Memory B cell (primary cell): ENCODE results near the gene COP1.
A peak's percentile ranks its signal among the peaks of the same experiment; 100 is the strongest.
"Not testable (repeated sequence)": the region's sequence is repeated elsewhere in the genome, so short reads cannot be mapped to it uniquely, and the experiment has no call there.

Experiments used
- ATAC-seq: fragments of 150-1000 bp; cut with Tn5 transposase; 2 replicates; pipeline ENCODE4 v1.10.0; 2021; ENCODE audit warnings: low read depth, mild to moderate bottlenecking, moderate library complexity
- DNase-seq, 2 donors: peaks; one replicate each; pipeline ENCODE4 v3.0.0; 2022; ENCODE audit warnings: low spot score in 2 of 2
- H3K27ac Mint-ChIP-seq: one replicate; pipeline ENCODE4 v1.8.0; 2022; ENCODE audit warnings: mild to moderate bottlenecking, moderate library complexity, mixed read lengths
- H3K27me3 Mint-ChIP-seq: one replicate; pipeline ENCODE4 v1.8.0; 2022; ENCODE audit warnings: mixed read lengths
- H3K36me3 Mint-ChIP-seq: one replicate; pipeline ENCODE4 v1.8.0; 2022; ENCODE audit warnings: mild to moderate bottlenecking, mixed read lengths
- H3K4me1 Mint-ChIP-seq: one replicate; pipeline ENCODE4 v1.8.0; 2022; ENCODE audit warnings: mixed read lengths
- H3K4me3 Mint-ChIP-seq: one replicate; pipeline ENCODE4 v1.8.0; 2022; ENCODE audit warnings: mild to moderate bottlenecking, moderate library complexity, mixed read lengths
- H3K9me3 Mint-ChIP-seq: one replicate; pipeline ENCODE4 v1.8.0; 2022; ENCODE audit warnings: mixed read lengths

Gene COP1

DNA sequence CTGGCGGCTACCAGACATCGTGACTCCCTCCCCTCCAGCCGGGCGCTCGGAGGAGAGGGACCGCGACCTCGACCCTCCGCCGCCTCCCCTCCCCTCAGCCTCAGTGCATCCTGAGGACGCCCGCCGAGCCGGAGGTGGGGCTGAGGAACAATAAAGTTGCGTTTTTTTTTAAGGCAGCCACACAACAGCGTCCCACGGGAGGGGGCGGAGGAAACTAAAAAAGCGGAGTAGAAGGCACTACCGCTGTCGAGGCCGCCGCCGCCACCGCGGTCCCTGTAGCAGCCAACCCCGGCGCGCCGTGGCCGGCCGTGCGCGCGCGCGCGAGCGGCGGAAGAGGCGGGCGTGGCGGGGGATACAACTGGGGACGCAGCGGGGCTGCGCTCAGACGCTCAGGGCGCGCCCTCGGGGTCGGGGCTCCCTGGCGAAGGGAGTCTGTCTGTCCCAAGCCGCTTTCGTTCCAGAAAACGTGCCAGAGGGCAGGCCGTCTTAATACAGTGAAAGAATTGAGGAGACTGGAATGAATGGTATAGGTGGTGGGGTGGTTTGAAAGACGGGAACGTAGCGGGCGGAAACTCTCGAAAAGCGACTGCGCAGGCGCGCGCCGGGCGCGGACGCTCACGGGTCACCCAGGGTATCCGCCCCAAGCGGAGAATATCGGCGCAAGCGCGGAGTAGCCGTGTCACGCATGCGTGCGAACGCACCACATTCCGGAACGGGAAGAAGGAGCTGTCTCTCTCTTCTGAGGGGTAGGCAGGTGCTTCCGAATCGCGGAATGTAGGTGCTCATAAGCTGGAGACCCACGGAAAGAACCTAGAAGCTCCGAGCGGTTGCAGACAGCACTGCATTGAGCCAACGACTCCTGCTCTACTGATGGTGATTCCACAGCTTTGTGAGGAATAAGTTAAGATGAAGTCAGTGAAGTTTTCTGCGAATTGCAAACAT is at the start of gene COP1:
COP1 (minus strand) TSS at position 326 of the 942 bp plus-strand sequence; CDS start at position 18, 308 bp downstream.
- Mint-ChIP-seq H3K4me3 (peak within 1 kb of the TSS; percentile 99), H3K36me3 (peaks cover 6% of the 10 kb centered on the region), H3K4me1 (peaks cover 25% of the 10 kb centered on the region), H3K9me3 (no peaks in the 10 kb centered on the region), H3K27ac (peak within 1 kb of the TSS; percentile 92), H3K27me3 (no peaks in the 10 kb centered on the region)
- ATAC-seq (peak; percentile 82), DNase-seq (peak; percentile 92)

DNA sequence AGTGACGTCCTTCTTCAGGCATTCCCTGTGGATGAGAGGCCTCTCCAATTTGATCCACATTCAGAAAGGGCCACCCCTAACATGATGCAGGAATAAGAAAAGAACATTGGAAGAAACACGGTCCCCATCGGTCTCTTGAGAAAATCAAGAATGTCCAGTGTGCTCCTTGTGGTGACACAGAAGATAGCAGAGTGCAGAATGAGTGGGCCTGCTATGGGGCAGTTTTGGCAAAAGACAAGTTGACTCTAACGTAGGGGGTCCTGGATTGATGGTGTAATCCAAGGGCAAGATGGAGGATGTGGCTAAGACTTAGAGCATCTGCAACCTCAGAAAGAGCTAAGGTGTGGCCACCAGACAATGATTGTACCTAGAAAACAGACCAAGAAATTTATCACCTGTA is 45.1 kb upstream of the COP1 start:
- no peaks in the 10 kb centered on the region for H3K27me3 Mint-ChIP-seq
- no peaks in the 10 kb centered on the region for H3K9me3 Mint-ChIP-seq
- H3K36me3 Mint-ChIP-seq: no peaks in the 10 kb centered on the region
- DNase-seq (no peak), ATAC-seq (no peak)
- no peak overlapping the region for H3K27ac Mint-ChIP-seq
- no peak overlapping the region for H3K4me3 Mint-ChIP-seq
- H3K4me1 Mint-ChIP-seq: no peaks in the 10 kb centered on the region

DNA sequence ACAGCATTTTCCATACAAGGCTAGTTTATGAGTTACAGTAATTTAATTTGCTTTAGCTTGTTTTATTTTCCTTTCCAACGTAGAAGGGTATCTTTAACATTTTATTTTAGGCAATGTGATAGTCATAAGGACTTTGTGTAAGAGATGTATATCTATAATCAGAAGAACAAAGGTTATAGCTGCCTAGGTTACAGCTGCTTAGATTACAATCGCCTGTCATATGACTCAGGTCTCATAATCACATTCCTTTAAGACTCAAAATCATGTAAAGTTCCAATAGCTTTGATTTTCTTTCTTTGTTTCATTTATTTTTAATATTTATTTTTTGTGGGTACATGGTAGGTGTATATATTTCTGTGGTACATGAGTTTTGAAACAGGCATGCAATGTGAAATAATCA is 37.8 kb upstream of the COP1 start:
- ATAC-seq (no peak), DNase-seq (no peak)
- no peaks in the 10 kb centered on the region for H3K9me3 Mint-ChIP-seq
- H3K4me1 Mint-ChIP-seq: no peaks in the 10 kb centered on the region
- no peak overlapping the region for H3K27ac Mint-ChIP-seq
- H3K36me3 Mint-ChIP-seq: no peaks in the 10 kb centered on the region
- H3K4me3 Mint-ChIP-seq: no peak overlapping the region
- peaks cover 3% of the 10 kb centered on the region for H3K27me3 Mint-ChIP-seq

DNA sequence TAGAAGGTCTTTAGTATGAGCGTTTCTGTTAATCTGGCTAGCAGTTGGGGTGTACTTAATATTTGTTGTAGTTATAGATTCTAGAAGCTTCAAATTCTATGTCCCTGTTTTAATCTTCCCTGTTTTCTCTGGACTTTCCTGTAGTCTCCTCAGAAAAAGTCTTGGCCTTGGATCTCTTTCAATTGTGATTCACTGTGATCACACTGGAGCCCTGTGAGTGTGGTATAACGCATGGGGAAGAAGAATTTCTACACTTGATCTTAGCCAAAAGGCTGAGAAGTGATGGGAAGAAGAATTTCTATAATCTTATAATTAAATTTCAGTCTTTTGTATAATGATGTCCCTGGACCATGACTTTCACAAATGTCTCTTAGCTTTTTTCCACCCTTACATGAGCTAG is 36.7 kb upstream of the COP1 start:
- Mint-ChIP-seq H3K27ac (no peak overlapping the region), H3K9me3 (no peaks in the 10 kb centered on the region), H3K36me3 (no peaks in the 10 kb centered on the region), H3K4me3 (no peak overlapping the region), H3K4me1 (no peaks in the 10 kb centered on the region), H3K27me3 (peaks cover 3% of the 10 kb centered on the region)
- DNase-seq (no peak), ATAC-seq (no peak)

DNA sequence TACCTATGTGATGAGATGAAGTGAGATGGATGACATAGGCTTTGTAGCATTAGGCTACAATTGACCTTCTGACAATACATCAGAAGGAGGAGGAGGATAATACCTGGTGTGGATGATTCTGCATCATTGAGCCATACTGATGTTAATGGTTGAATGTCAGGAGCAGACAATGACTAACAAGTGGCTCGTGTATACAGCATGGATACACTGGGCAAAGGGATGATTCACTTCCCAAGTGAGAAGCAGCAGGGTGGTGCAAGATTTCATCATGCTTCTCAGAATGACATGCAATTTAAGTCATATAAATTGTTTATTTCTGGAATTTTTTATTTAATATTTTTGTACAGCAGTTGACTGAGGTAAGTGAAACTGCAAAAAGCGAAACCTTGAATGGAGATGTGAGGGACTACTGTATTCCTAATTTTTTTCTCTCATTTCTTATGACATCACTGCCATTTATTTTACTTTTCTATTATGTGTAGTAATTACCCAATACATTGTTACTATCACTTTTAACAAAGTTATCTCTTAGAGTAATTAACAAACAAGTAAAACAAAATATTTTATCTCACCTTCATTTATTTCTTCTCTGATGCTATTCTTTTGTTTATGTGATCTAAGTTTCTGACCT is 34.4 kb upstream of the COP1 start:
- no peak for ATAC-seq
- Mint-ChIP-seq H3K9me3 (no peaks in the 10 kb centered on the region), H3K36me3 (no peaks in the 10 kb centered on the region), H3K4me1 (no peaks in the 10 kb centered on the region), H3K27me3 (peaks cover 3% of the 10 kb centered on the region), H3K27ac (no peak overlapping the region), H3K4me3 (no peak overlapping the region)
- no peak for DNase-seq

DNA sequence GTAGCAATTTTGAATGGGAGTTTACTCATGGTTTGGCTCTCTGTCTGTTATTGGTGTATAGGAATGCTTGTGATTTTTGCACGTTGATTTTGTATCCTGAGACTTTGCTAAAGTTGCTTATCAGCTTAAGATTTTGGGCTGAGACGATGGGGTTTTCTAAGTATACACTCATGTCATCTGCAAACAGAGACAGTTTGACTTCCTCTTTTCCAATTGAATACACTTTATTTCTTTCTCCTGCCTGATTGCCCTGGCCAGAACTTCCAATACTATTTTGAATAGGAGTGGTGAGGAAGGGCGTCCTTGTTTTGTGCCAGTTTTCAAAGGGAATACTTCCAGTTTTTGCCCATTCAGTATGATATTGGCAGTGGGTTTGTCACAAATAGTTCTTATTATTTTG is 26.6 kb upstream of the COP1 start:
- ATAC-seq, H3K36me3 Mint-ChIP-seq, H3K27me3 Mint-ChIP-seq: not testable (repeated sequence)

DNA sequence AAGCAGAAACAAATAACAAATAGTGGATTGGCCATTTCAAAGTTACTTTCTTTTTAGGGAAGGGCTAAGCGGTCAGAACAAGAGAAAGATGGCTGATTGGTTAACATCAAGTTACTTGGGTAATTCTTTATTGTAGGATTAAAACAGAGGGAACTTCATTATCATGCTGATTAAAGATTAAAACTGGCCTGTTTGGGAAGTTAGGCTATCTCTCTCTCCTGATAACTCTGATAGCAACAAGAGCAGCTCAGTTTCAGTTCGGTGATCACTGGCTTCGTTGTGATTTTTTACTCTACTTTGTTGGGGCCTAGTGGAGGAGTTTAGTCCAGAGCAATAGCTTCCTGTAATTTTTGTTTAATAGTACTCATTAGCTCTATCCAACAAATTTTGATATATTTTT is 20.5 kb upstream of the COP1 start:
- no peaks in the 10 kb centered on the region for H3K9me3 Mint-ChIP-seq
- H3K4me1 Mint-ChIP-seq: no peaks in the 10 kb centered on the region
- H3K4me3 Mint-ChIP-seq: no peak overlapping the region
- H3K27ac Mint-ChIP-seq: no peak overlapping the region
- no peak for DNase-seq
- no peaks in the 10 kb centered on the region for H3K27me3 Mint-ChIP-seq
- H3K36me3 Mint-ChIP-seq: no peaks in the 10 kb centered on the region
- ATAC-seq: no peak

More for the DNA sequence above, 26.6 kb upstream of the COP1 start:
- H3K4me3 Mint-ChIP-seq, H3K27ac Mint-ChIP-seq, H3K4me1 Mint-ChIP-seq, H3K9me3 Mint-ChIP-seq, DNase-seq: not testable (repeated sequence)

DNA sequence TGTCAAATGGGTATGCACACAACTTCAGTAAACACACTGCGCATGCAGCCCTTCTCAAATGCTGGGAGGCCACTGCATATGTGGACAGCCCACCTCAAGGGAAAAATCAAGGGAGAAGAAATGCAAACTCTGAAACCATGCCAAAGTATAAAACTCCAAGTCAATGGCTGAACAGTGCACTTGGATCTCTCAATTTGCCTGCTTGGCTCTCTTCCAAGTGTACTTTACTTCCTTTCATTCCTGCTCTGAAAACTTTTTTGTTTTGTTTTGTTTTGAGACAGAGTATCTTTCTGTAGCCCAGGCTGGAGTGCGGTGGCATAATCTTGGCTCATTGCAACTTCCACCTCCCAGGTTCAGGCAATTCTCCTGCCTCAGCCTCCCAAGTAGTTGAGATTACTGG is 18.8 kb upstream of the COP1 start:
- DNase-seq: no peak
- no peak for ATAC-seq
- Mint-ChIP-seq H3K36me3 (peaks cover 1% of the 10 kb centered on the region), H3K4me3 (no peak overlapping the region), H3K27ac (no peak overlapping the region), H3K27me3 (peaks cover 1% of the 10 kb centered on the region), H3K4me1 (no peaks in the 10 kb centered on the region), H3K9me3 (no peaks in the 10 kb centered on the region)

DNA sequence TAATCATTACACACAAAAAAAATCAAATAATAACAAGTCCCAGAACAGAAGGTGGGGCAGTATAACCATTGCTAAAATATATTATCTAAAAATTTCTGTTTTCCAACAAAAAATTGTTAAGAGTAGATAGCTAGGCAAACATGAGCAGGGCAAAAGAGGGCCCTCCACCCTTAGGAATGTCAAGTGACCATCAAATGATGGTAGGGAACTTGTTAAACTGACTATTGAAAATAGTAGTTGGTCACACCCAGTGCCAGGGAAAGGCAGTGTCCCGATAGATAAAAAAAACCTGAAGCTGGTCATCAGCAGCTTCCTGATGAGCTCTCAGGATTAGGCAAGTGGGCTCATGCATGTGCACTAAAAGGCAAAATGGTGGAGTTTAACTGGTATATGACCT is 18.4 kb upstream of the COP1 start:
- no peak for DNase-seq

DNA sequence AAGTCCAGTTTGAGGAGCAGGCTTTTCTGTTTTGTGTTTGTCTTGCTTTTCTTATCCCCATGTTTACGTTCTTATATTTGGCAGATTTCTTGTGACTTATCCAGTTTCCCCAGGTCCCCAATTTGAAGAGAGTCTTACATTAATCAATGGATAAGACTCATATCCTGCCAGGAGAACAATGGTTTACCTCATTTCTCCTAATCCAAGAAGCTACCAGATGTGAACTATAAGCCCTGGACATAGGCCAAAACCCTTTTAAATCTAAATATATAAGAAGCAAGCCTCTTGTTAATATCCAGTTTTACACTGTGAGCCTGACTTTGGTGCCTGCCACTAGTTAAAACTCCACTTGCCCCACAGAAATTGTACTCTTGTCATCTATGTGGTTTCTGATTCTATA is 15.1 kb upstream of the COP1 start:
- peaks cover 3% of the 10 kb centered on the region for H3K36me3 Mint-ChIP-seq
- ATAC-seq: no peak
- H3K9me3 Mint-ChIP-seq: peaks cover 1% of the 10 kb centered on the region
- no peak for DNase-seq
- H3K27ac Mint-ChIP-seq: no peak overlapping the region
- peaks cover 1% of the 10 kb centered on the region for H3K27me3 Mint-ChIP-seq
- H3K4me3 Mint-ChIP-seq: no peak overlapping the region
- H3K4me1 Mint-ChIP-seq: no peaks in the 10 kb centered on the region

More for the DNA sequence above, 18.4 kb upstream of the COP1 start:
- Mint-ChIP-seq H3K9me3 (no peaks in the 10 kb centered on the region), H3K4me3 (no peak overlapping the region), H3K36me3 (peaks cover 1% of the 10 kb centered on the region), H3K27ac (no peak overlapping the region), H3K27me3 (peaks cover 1% of the 10 kb centered on the region), H3K4me1 (no peaks in the 10 kb centered on the region)
- ATAC-seq: no peak

DNA sequence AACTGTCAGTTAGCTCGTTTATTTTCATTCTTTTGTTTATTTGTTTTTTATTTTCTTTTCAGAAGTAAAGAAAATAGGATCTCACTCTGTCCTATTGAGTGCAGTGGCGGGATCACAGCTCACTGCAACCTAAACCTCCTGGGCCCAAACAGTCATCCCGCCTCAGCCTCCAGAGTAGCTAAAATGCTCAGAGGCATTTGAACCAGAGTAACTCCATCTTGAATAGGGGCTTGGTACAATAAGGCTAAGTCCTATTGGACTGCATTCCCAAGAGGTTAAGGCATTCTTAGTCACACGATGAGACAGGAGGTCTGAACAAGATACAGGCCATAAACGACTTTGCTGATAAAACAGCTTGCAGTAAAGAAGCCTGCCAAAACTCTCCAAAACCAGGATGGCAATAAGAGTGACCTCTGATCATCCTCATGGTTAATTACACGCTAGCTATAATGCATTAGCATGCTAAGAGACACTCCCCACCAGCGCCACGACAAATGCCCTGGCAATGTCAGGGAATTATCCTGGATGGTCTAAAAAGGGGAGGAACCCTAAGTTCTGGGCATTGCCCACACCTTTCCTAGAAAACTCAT is 13.1 kb upstream of the COP1 start:
- Mint-ChIP-seq H3K9me3 (peaks cover 1% of the 10 kb centered on the region), H3K27me3 (peaks cover 4% of the 10 kb centered on the region), H3K27ac (no peak overlapping the region), H3K4me3 (no peak overlapping the region), H3K4me1 (no peaks in the 10 kb centered on the region), H3K36me3 (peaks cover 3% of the 10 kb centered on the region)
- ATAC-seq: no peak
- DNase-seq: no peak

DNA sequence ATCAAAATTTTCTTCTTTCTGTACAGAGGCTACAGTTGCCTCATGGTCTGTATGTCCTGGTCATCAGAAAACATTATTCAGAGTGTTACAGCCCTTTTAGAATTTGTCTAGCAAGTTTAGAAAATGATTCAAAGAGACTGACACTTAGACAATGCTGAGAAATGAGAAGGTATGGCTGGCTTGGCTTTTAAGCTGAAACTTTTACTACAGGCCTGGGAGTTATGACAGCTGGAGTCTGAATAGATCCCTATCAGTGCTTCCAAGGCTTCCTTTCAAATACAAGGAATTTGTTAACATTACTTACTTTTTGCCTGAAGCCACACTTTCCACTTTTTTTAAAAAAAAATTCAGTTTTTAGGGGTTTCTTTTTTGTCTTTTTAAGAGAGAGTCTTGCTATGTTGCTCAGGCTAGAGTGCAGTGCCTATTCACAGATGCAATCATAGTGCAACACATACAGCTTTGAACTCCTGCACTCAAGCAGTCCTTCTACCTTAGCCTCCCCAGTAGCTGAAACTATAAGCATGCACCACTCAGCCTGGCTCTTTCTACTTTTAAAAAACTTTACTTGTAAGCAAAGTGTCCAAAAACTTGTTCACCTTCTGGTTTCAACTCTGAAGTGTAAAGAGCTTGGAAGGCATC is 10.5 kb upstream of the COP1 start:
- Mint-ChIP-seq H3K4me3 (no peak overlapping the region), H3K36me3 (peaks cover 3% of the 10 kb centered on the region), H3K27me3 (peaks cover 5% of the 10 kb centered on the region), H3K9me3 (peaks cover 1% of the 10 kb centered on the region), H3K27ac (no peak overlapping the region), H3K4me1 (no peaks in the 10 kb centered on the region)
- ATAC-seq (no peak), DNase-seq (no peak)

DNA sequence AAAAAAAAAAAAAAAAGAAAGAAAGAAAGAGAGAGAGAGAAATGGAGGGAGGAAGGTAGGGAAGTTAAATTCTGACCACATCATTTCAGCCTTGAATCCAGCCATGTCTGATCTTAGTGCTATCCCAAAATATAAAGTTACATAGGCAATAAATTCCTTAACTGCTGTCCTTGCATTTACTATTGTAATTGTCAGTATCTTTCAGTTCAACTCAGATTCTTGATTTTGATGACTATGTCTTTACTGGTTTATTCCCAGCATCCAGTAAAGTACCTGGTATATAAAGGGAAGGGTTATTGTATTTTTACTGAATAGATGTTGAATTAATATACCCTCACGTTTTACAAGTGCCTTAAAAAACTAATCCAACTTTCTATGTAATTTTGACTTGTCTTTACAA is 8.9 kb upstream of the COP1 start:
- Mint-ChIP-seq H3K27ac (no peak overlapping the region), H3K4me3 (no peak overlapping the region), H3K9me3 (peaks cover 1% of the 10 kb centered on the region), H3K27me3 (peaks cover 3% of the 10 kb centered on the region), H3K36me3 (peaks cover 1% of the 10 kb centered on the region), H3K4me1 (peaks cover 3% of the 10 kb centered on the region)
- ATAC-seq (no peak), DNase-seq (no peak)
